ENCODE data around the gene DRICH1. TPM values are rescaled to one million over a fixed set of nuclear protein-coding genes. Genes with fewer than 3 reads are reported as not detected.
"Not testable (repeated sequence)": the region's sequence is repeated elsewhere in the genome, so short reads cannot be mapped to it uniquely, and the experiment has no call there.

The DRICH1 gene, protein sequence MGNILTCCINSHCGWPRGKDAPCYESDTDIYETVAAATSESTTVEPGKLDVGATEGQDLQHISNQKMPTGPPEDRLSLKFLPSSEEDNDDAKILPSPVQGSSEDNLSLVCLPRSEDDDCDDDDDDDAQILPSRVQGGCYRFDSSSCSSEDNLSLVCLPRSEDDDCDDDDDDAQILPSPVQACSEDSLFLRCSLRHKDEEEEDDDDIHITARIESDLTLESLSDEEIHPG
- under 1 TPM in 1 of 2 experiments, not detected in 1; 0.23 TPM for total RNA-seq

DNA sequence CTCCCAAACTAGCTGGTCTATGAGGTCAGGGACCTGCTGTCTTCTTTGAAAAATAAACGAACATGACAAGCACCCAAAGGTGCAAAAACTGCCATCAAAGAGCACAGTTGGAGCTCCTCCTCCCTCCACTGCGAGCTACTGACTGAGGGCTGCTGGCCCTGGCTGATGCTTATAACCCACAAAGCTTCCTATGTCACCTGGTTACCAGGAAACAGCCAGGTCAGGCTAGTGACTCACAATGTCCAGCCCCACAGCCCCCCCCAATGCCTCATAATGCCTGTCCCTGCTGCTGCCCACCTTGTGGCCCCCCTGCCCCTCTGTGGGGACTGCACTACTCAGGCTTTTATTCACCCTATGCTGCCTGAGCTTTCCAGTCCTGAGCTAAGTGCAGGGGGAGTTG, at the start of gene DRICH1:
Gene DRICH1, minus strand, starts transcription at position 144 of the 400 bp plus-strand sequence. CDS start 298 bp downstream, outside the sequence.
- H3K27me3 Mint-ChIP-seq: no peaks in the 10 kb centered on the region
- peak; percentile 68 for DNase-seq
- H3K4me1 Mint-ChIP-seq: peaks cover 11% of the 10 kb centered on the region
- no peaks in the 10 kb centered on the region for H3K36me3 Mint-ChIP-seq
- H3K4me3 Mint-ChIP-seq: no peak within 1 kb of the TSS
- CTCF ChIA-PET: interaction anchor here (1.3 to 1.7 kb wide), 2 partner anchors 89 to 217 kb away, joined by 3 to 10 read pairs; no protein-coding TSS in a partner anchor
- ATAC-seq: peak; percentile 70
- H3K9me3 Mint-ChIP-seq (ENCODE audit: low read depth): no peaks in the 10 kb centered on the region
- peak within 1 kb of the TSS; percentile 49 for H3K27ac Mint-ChIP-seq

DNA sequence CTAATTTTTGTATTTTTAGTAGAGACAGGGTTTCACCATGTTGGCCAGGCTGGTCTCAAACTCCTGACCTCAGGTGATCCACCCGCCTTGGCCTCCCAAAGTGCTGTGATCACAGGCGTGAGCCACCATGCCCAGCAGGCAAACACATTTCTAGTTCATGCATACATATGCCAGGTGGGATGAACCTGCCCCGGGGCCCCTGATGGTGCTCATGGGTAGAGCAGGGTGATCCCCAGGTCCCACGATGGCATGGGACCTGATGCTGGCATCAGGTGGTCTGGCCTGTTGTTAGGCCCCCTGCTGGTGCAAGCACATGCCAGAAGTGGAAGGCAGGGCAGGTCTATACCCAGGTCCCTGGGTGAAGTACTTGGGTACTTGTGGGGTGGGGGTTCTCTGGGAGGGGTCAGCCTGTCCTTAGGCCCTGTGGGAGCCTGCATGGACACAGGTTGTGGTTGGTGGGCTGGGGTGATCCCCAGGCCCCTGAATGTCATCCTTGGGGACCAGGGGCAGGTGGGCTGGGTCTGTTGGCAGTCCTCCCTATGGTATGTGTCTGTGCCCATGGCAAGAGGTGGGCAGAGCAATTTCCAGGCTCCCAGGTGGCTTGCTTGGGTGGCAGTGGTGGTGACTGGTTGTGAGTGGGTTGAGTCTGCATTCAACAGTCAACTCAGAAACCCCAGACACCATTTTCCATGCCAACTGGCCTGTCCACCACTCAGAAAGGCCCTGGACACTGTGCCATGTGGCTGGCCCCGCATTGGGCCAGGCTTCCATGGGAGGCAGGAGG, 49.1 kb upstream of the DRICH1 start:
- Mint-ChIP-seq H3K27ac (no peak overlapping the region), H3K36me3 (peaks cover 2% of the 10 kb centered on the region)

DNA sequence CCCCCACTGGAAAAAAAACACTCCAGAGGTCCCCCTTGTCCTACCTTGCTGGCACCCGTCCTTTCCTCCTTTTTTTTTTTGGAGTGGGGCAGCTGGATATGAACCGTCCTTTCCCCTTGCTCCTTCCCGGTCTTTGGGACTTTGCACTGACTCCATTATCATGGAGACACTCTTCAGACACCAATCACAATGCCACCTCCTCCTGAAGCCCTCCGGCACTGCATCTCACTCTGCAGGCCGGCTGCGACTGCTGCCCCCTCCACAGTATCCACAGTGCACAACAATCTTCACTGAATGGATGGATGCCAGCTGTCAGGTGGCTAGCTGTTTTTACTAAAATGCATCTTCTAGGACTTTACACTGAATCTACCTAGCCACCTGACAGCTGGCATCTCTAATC, 46.0 kb upstream of the DRICH1 start:
- Mint-ChIP-seq H3K9me3 (ENCODE audit: low read depth) (no peaks in the 10 kb centered on the region), H3K4me3 (no peak overlapping the region), H3K36me3 (peaks cover 3% of the 10 kb centered on the region), H3K27ac (no peak overlapping the region), H3K4me1 (peaks cover 28% of the 10 kb centered on the region), H3K27me3 (no peaks in the 10 kb centered on the region)
- DNase-seq (no peak), ATAC-seq (no peak)
- CTCF ChIA-PET: no interaction called here

More for the DNA sequence above, 49.1 kb upstream of the DRICH1 start:
- H3K4me3 Mint-ChIP-seq: no peak overlapping the region
- no peak for DNase-seq
- CTCF ChIA-PET: no interaction called here
- no peaks in the 10 kb centered on the region for H3K27me3 Mint-ChIP-seq
- H3K9me3 Mint-ChIP-seq (ENCODE audit: low read depth): no peaks in the 10 kb centered on the region
- peaks cover 9% of the 10 kb centered on the region for H3K4me1 Mint-ChIP-seq
- no peak for ATAC-seq

DNA sequence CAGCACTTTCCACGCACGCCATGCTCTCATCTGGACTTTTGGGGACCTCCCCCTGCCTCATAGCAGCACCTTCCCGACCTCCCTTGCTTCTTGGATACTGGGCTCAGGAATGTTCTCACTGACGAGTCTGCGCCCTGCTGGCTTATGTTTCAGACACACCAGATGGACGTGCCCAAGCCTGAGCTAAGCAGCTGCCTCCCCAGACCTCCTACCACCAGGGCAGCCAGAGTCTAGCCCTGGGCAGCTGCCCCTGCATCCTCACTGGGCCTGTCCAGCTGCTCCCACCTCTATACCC, 45.5 kb upstream of the DRICH1 start:
- DNase-seq (no peak), ATAC-seq (no peak)
- CTCF ChIA-PET: no interaction called here
- Mint-ChIP-seq H3K36me3 (peaks cover 3% of the 10 kb centered on the region), H3K4me1 (peaks cover 33% of the 10 kb centered on the region), H3K9me3 (ENCODE audit: low read depth) (no peaks in the 10 kb centered on the region), H3K27me3 (no peaks in the 10 kb centered on the region), H3K27ac (no peak overlapping the region), H3K4me3 (no peak overlapping the region)

DNA sequence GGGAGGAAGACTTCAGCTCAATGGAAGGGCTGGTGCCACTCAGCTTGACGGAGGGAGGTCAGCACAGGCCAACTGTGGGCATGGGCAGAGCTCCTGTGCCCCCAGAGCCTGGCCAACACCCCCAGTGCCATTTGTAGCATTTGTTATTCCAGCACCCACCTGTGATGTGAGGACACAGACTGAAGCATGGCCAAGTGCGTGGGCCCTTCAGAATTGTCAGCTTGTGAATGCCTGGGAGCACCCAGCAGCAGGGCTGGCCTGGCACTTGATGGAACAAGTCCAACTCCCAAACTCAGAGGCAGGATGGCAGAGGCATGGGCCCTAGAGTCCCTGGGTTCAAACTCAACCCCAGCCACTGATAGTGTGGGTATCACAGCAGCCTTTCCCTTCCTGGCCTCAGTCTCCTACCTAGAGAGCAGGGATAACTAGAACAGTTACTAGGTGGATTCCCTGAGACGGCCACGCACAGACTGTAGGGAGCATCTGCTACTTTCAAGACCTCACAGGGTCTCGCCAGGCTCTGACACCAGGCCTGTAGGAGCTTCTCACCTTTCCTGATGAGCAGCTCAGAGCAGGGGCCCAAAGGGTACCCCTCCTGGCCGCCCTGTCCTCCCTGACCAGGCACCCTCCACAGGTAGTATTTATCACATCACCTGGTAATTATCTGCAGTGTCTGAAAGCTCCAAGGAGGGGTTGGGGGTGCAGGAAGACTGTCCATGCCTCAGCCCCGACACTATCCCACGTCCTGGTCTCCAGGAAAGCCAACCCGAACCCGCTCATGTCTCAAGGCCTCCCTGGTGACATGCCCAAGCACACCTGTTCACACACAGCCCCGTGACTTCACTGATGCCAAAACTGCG, 45.0 kb upstream of the DRICH1 start:
- H3K4me1 Mint-ChIP-seq: peaks cover 37% of the 10 kb centered on the region
- H3K9me3 Mint-ChIP-seq (ENCODE audit: low read depth); H3K27me3 Mint-ChIP-seq; DNase-seq; H3K36me3 Mint-ChIP-seq; H3K4me3 Mint-ChIP-seq; CTCF ChIA-PET; ATAC-seq: not testable (repeated sequence)
- peak overlapping the region; percentile 77 for H3K27ac Mint-ChIP-seq

DNA sequence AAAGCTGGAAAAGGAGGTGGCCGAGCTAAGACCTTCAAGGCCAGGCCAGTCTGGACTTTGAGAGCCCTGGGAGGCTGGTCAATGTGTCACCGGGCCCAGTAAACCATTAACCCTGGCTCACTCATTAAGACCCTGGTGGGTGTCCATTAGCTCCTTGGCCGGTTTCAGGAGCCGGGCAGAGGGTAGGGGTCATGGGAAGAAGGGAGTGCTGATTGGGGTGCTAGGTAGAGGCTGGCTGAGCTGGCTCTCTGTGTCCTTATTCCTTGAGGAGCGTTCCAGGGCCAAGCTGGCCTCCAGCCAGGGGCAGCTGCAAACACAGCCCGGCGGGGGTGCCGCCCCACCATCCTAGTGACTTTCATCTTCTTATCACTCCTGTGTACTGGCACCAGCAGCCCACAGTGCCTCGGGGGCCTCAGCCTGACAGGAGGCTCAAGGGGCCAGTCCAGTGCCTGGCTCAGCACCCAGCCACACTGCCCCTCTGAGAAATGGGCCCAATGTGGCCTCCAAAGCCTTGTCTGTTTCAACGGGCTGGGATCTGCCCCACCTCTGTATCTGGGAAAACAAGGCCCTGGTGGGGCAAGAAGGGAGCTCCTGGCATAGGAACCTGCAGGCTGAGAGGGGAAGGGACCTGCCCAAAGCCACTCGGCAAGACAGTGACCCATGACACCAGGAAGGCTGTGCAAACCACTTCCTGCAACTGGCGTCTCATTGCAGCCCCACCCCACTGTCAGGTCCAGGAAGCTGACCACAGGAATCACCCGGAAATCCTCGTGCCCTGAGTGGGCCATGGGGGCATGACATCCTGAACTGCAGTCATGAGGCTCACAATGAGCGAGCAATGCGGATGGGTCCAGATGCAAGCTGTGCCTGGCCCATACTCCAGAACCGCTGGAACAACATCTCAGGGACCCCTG, 43.6 kb upstream of the DRICH1 start:
- peak; percentile 69 for DNase-seq
- no peak overlapping the region for H3K4me3 Mint-ChIP-seq
- ATAC-seq: peak; percentile 41
- H3K27ac Mint-ChIP-seq: peak overlapping the region; percentile 77
- peaks cover 37% of the 10 kb centered on the region for H3K4me1 Mint-ChIP-seq
- peaks cover 1% of the 10 kb centered on the region for H3K36me3 Mint-ChIP-seq
- CTCF ChIA-PET: no interaction called here
- no peaks in the 10 kb centered on the region for H3K9me3 Mint-ChIP-seq (ENCODE audit: low read depth)
- H3K27me3 Mint-ChIP-seq: no peaks in the 10 kb centered on the region

DNA sequence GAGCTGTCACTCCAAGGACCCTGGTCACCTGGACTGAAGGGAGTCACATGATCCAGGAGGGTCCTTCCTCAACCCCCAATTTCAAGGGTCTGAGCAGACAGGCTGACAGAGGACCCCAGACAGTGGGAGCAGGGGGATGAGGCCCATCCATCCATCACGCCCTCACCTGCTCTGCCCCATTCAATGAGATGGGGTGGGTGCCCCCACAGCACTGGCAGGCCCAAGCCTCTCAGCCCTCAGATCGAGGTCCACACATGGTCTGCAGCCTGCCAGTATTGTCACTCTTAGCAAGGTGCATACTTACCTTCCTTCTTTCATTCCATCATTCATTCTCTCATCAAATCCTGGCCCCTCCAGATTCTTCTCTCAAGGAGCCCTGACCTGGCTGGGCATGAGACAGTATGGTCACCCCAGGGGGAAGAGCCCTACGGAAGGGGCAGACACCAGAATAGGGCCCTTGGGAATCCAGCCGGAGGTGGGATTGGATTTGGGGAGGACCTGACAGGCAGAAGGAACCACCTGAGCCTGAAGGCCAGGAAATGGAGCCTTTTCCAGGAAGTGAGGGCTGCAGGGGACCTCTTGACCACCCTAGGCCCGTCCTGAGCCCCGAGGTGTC, 42.9 kb upstream of the DRICH1 start:
- CTCF ChIA-PET; H3K9me3 Mint-ChIP-seq (ENCODE audit: low read depth); H3K4me3 Mint-ChIP-seq; ATAC-seq; H3K36me3 Mint-ChIP-seq; H3K27me3 Mint-ChIP-seq; DNase-seq: not testable (repeated sequence)
- peak overlapping the region; percentile 25 for H3K27ac Mint-ChIP-seq
- peaks cover 35% of the 10 kb centered on the region for H3K4me1 Mint-ChIP-seq

DNA sequence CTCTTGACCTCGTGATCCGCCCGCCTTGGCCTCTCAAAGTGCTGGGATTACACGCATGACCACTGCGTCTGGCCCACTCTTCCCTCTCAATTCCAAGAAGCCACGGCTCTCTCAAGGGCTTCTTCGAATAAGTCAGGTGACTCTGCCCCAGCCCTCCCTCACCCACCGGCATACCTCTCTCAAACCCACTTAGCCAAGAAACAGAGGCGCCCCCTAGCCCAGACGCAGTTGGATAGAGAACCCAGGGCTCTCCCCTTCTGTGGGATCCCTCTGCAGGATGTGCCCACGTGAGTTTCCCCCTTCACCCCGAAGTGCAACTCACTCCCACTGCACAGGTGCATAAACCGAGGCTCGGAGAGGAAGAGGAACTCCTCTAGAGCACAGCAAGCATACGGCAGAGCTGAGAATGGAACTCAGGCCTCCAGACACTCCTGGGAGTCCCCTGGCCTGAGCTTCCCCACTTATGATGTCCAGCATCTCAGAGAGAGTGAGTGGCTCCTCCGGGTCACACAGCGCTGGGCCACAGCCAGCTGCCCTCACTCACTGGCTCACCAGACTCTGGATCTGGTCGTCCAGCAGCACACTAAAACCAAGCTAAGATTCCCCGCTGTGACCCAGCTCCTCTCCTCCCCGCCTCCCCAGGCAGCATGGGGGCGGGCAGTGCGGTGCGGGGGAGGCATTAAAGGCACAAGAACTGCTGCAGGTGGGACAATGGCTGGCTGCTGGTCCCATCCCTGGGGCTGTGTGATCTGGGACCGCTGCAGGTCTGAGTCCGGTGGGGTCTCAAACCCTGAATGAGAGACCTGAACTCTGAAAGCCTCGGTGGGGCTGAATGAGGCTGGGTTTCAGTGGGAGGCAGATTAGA, 41.9 kb upstream of the DRICH1 start:
- CTCF ChIA-PET: no interaction called here
- Mint-ChIP-seq H3K36me3 (peaks cover 3% of the 10 kb centered on the region), H3K4me3 (no peak overlapping the region), H3K4me1 (peaks cover 35% of the 10 kb centered on the region), H3K9me3 (ENCODE audit: low read depth) (no peaks in the 10 kb centered on the region), H3K27ac (no peak overlapping the region), H3K27me3 (no peaks in the 10 kb centered on the region)
- ATAC-seq: no peak
- DNase-seq: no peak

DNA sequence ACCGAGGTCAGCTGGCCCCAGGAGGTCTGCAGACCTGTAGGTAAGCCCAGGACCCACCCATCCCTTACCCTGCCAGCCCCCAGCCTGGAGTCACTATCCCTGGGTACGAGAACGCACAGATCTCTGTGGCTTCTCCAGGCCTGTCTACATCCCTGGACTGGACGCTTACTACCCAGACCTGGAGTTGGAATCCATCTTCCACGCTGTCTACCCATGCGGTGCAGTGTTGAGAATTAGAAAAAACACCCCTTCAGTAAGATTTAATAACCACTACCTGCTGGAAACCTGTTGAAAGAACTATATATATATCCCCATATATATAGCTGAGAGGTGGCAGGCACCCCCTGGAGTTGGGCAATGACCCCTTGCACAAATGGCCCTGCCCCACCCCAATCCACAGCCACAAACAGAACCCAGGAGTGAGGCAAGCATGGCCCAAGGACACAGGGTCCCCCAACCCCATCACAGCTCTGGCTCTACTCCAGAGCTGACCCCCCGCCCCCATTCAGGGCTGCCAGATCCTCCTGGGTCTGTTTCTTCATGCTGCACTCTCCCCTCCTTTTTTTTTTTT, 41.0 kb upstream of the DRICH1 start:
- Mint-ChIP-seq H3K27me3 (no peaks in the 10 kb centered on the region), H3K4me3 (no peak overlapping the region), H3K4me1 (peaks cover 35% of the 10 kb centered on the region), H3K36me3 (peaks cover 5% of the 10 kb centered on the region), H3K9me3 (ENCODE audit: low read depth) (no peaks in the 10 kb centered on the region), H3K27ac (peak overlapping the region; percentile 67)
- CTCF ChIA-PET: interaction anchor here (0.9 kb wide), 1 partner anchor 10 kb away, joined by 3 read pairs; no protein-coding TSS in a partner anchor
- DNase-seq (no peak), ATAC-seq (peak; percentile 4)

DNA sequence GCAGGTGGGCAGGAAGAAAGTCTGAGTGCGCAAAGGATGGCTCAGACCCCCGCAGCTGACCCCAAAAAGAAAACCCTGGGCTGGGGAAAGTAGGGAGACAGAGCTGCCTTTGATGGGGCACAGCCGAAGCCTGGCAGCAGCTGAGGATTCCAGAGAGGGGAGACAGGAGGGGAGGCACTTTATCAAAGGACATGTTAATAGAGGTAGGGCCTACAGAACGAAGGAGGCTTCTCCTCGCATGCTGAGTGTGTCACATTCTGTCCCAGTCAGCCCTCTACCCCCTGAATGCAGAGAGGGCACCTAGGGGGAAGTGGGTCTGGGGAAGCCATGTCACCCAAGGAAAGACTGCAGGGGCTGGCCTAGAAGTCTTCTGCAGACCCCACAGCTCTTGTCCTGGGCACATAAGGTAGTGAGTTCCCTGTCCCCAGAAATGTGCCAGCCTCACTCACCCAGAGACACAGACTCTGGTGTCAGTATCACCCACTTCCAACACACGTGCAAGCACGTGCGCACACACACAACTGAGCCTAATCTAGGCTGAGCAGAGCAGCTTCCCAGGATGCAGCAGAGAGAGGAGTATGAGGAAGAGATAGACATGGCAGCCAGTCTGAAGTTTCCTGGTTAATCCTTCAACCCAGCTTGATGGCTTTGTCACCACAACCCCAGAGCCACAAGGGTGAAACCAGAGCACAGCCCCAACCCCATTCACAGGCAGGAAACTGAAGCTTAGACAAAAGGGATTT, 40.4 kb upstream of the DRICH1 start:
- not testable (repeated sequence) for H3K36me3 Mint-ChIP-seq; H3K9me3 Mint-ChIP-seq (ENCODE audit: low read depth); H3K27me3 Mint-ChIP-seq; DNase-seq; H3K4me3 Mint-ChIP-seq
- H3K27ac Mint-ChIP-seq: peak overlapping the region; percentile 67
- H3K4me1 Mint-ChIP-seq: peaks cover 34% of the 10 kb centered on the region
- peak; percentile 41 for ATAC-seq
- CTCF ChIA-PET: interaction anchor here (0.9 kb wide), 1 partner anchor 11 kb away, joined by 3 read pairs; no protein-coding TSS in a partner anchor

DNA sequence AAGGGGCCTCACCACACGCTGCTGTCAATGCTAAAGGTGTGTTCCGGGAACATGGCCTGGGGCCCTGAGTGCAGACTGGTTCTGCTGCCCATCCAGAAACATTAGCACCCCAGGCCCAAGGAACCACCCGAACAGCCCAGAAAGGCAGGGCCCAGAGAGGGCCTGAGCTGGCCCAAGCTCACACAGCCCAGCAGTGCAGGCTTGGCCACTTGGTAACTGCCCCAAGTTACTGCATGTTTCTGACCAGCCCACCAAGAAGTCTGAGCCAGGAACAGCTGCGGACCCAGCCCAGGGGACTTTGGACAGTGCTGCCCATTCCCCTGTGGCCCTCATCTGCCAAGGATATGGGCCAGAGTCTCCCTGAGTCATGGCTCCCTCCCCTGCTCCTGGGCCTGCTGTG, 39.3 kb upstream of the DRICH1 start:
- peaks cover 30% of the 10 kb centered on the region for H3K4me1 Mint-ChIP-seq
- H3K4me3 Mint-ChIP-seq; H3K9me3 Mint-ChIP-seq (ENCODE audit: low read depth); H3K27ac Mint-ChIP-seq; H3K36me3 Mint-ChIP-seq; CTCF ChIA-PET; ATAC-seq; DNase-seq; H3K27me3 Mint-ChIP-seq: not testable (repeated sequence)
